Measurements from ENCODE around the gene C2.
"Not testable (repeated sequence)": the region's sequence is repeated elsewhere in the genome, so short reads cannot be mapped to it uniquely, and the experiment has no call there.

The C2 gene

DNA sequence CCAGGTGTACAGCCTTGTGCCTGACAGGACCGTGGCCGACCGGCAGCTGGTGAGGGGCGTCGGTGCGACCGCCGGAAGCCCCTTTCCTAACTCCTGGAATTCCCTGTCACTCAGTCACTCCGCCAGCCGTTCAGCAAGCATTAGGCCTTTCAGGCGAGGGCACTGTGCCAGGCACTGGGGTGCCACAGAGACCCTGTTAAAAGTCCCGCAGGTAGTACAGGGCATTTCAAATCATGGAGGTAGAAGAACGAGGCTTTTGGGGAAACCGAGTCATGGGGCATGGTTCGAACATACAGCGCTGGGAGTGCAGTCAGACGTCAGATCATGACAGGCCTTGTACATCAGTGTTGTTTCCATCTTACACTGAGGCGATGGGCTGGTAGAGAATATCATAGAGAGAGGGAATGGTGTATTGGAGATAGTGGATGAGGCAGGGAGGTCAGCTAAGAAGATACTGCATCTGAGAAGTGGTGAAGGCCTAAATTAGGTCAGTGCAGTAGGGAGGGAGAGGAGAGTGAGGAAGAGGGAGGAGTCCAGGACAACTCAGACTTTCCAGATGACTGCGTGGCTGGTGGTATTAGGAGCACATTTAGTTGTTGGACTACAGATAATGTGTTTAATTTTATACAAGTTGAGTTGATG, 45.3 kb downstream of the C2 start:
- DNase-seq (ENCODE audit: low read depth in 1 of 2, low spot score in 1 of 2): no peak

DNA sequence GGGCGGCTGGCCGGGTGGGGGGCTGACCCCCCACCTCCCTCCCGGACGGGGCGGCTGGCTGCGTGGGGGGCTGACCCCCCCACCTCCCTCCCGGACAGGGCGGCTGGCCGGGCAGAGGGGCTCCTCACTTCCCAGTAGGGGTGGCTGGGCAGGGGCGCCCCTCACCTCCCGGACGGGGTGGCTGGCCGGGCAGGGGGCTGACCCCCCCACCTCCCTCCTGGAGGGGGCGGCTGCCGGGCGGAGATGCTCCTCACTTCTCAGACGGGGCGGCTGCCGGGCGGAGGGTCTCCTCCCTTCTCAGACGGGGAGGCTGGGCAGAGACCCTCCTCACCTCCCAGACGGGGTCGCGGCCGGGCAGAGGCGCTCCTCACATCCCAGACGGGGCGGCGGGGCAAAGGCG, 48.5 kb downstream of the C2 start:
- DNase-seq (ENCODE audit: low read depth in 1 of 2, low spot score in 1 of 2): not testable (repeated sequence)

DNA sequence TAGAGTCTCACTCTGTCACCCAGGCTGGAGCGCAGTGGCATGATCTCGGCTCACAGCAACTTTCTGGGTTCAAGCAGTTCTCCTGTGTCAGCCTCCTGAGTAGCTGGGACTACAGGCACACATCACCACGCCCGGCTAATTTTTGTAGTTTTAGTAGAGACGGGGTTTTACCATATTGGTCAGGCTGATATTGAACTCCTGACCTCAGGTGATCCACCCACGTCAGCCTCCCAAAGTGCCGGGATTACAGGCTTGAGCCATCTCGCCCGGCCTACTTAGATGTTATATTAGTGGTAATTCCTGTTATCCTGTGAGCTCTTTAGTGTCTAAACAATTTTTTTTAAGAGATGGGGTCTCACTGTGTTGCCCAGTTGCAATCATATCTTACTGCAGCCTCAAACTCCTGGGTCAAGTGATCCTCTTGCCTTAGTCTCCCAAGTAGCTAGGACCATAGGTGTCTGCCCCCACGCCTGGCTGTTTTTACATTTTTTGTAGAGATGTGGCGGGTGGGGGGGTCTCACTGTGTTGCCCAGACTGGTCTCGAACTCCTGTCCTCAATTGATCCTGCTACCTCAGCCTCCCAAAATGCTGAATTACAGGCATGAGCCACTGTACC, 50.4 kb downstream of the C2 start:
- no peak for DNase-seq (ENCODE audit: low read depth in 1 of 2, low spot score in 1 of 2)

DNA sequence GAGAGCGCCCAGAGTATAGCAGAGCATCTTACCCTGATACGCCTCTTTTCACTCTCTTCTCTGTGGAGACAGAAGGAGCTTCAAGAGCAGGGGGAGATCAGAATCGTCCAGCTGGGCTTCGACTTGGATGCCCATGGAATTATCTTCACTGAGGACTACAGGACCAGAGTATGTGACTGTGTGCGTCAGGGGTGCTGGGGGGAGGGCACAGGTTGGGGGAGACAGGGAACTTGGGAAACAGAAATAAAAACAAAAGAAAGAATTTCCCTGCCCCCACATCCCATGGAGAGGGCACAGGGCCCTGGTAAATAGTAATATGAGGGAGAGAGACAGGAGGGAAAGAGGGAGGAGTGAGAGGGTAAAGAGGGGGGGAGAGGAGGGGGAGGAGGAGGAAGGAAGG, 51.3 kb downstream of the C2 start:
- DNase-seq (ENCODE audit: low read depth in 1 of 2, low spot score in 1 of 2): no peak

DNA sequence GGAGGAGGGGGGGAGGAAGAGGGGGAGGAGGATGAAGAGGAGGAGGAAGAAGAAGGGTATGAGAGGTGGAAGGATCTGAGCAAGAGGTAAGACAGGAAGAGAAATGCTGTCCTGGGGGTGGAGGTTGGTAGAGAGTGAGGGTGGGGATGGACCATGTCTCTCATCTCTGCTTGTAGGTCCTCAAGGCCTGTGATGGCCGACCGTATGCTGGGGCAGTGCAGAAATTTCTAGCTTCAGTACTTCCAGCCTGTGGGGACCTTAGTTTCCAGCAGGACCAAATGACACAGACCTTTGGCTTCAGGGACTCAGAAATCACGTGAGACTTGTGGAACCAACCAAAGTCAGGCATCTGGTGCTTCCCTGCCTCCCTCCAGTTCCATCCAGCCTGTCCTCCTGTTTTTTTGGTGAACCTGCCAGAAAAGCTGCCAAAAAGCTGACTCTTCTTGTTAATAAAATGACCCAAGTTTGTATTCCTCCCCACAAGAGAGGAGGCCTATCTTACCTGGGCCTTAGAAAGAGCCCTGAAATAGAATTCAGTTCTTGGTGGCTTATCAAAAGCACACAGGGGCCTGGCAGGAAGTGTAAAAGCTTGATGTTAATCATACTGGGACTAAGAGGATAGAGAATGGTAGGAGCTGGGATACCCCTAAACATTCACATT, 51.9 kb downstream of the C2 start:
- no peak for DNase-seq (ENCODE audit: low read depth in 1 of 2, low spot score in 1 of 2)

DNA sequence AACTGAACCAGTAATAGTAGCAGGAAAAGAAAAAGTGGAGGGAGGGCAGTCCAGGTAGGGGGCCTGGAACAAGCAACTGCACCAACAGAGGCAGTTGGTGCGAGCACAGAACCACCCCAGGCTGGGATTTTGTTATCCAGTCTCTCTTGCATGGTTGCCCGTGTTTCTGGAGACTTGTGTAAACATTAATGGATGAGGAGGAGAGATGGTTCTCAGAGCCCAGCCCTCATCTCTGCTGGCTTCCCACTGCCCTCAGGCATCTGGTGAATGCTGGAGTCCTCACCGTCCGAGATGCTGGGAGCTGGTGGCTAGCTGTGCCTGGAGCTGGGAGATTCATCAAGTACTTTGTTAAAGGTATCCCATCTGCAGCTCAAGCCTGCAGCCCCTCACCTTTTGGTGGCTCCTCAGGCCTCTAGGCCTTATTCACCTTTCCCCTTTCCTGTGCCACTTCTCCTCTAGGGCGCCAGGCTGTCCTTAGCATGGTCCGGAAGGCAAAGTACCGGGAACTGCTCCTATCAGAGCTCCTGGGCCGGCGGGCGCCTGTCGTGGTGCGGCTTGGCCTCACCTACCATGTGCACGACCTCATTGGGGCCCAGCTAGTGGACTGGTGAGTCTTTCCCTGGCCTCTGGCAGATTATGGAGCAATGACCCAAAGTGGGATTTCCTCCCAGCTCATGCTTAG, 52.8 kb downstream of the C2 start:
- DNase-seq (ENCODE audit: low read depth in 1 of 2, low spot score in 1 of 2): not testable (repeated sequence)

DNA sequence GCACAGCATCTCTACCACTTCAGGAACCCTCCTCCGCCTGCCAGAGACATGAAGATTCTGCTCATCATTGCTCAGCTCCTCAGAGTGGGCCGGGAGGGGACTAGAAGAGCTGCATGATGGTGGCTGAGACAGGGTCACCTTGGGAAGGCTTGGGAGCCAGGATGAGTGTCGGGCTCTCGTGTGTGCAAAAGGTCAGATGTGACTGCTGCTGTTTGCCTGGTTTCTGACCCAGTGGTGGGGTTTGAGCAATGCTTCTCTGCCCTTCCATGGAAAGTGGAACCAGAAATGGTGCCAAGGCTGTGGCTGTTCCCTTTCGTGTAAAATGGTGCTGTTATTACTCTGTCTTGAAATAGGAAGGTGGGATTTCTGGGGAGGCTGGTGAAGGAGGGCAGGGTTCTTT, 53.5 kb downstream of the C2 start:
- not testable (repeated sequence) for DNase-seq (ENCODE audit: low read depth in 1 of 2, low spot score in 1 of 2)

DNA sequence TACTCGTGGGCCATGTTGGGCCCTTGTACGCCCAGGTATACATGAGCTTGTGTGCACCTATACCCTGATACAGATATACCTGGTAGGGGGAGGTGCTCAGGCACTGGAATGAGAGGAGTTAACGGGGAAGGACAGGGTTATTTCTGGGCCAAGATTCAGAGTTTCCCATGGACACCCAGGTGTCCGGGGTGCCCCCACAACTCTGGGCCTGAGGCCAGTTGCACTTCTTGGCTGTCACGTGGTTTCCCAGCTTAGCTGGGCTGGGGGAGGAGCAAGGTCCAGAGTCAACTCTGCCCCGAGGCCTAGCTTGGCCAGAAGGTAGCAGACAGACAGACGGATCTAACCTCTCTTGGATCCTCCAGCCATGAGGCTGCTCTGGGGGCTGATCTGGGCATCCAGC, 54.2 kb downstream of the C2 start, which contains the start of gene C4A:
C4A (plus strand) TSS at position 314 of the 400 bp plus-strand sequence; CDS start at position 365, 51 bp downstream.
- not testable (repeated sequence) for DNase-seq (ENCODE audit: low read depth in 1 of 2, low spot score in 1 of 2)

DNA sequence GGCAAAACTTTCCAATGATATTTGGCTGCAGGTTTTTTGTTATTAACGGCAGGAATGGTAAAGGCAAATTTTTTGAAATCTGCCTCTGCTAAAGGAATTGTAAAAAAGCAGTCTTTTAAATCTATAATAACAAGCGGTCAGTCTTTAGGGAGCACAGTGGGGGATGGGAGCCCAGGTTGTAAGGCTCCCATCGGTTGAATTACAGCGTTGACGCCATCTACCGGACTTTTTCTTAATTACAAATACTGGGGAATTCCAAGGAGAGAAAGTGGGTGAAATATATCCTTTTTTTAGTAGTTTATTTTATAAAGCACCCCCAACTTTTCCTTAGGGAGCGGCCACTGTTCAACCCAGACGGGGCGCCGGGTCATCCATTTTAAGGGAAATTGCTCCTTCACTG, 61.8 kb downstream of the C2 start:
- not testable (repeated sequence) for DNase-seq (ENCODE audit: low read depth in 1 of 2, low spot score in 1 of 2)

DNA sequence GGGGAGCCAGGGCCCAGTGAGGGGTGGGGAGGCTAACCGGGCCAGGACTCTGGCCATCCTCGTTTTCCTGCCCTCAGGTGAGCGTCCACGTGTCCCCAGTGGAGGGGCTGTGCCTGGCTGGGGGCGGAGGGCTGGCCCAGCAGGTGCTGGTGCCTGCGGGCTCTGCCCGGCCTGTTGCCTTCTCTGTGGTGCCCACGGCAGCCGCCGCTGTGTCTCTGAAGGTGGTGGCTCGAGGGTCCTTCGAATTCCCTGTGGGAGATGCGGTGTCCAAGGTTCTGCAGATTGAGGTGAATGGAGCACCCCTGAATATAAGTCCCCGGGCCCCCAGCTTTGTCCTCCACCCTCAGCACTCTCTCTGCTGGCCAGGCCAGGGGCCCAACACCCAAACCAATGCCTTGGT, 66.9 kb downstream of the C2 start:
- not testable (repeated sequence) for DNase-seq (ENCODE audit: low read depth in 1 of 2, low spot score in 1 of 2)

Measured in stimulated activated CD4-positive, alpha-beta T cell treated with anti-CD3 and anti-CD28 coated beads, Interleukin-15, amount 100 ng/mL, for 1 hour (primary cell).